WTC11 (cell line): Measurements from ENCODE around the gene LTBP2. TPM values are rescaled to one million over a fixed set of nuclear protein-coding genes. Genes with fewer than 3 reads are reported as not detected.

ENCODE experiments used
- ATAC-seq: fragments of 200-7000 bp; cut with Tn5 transposase; 2 replicates; pipeline ENCODE4 v1.10.0; 2021; ENCODE audit warnings: mild to moderate bottlenecking, moderate library complexity
- CTCF ChIA-PET: fragments of 300-600 bp; sonication (Branson Sonifier 250); formaldehyde crosslinking; loops from one replicate; lab custom pipeline; 2021; ENCODE audit warnings: antibody characterized with exemption; lab: Charles Lee
- POLR2A ChIA-PET: fragments of 350-600 bp; sonication (Branson Sonifier 250); formaldehyde crosslinking; loops from one replicate; lab custom pipeline; 2021; ENCODE audit warnings: antibody characterized with exemption; lab: Charles Lee
- DNase-seq: peaks from one replicate; pipeline ENCODE4 v3.0.0; 2021; ENCODE audit warnings: low spot score
- H3K27ac Mint-ChIP-seq: 2 replicates; pipeline ENCODE4 v1.8.0; 2021; ENCODE audit warnings: mixed read lengths
- H3K27me3 Mint-ChIP-seq: 2 replicates; pipeline ENCODE4 v1.8.0; 2021; ENCODE audit warnings: low read depth, mild to moderate bottlenecking, moderate library complexity, mixed read lengths
- H3K36me3 Mint-ChIP-seq: 2 replicates; pipeline ENCODE4 v1.8.0; 2021; ENCODE audit warnings: mixed read lengths
- H3K4me1 Mint-ChIP-seq: 2 replicates; pipeline ENCODE4 v1.8.0; 2022; ENCODE audit warnings: mixed read lengths
- H3K4me3 Mint-ChIP-seq: 2 replicates; pipeline ENCODE4 v1.8.0; 2021; ENCODE audit warnings: mild to moderate bottlenecking, moderate library complexity, mixed read lengths
- H3K9me3 Mint-ChIP-seq: 2 replicates; pipeline ENCODE4 v1.8.0; 2021; ENCODE audit warnings: mixed read lengths
- AFF4 ChIP-seq: sonication (generic); formaldehyde crosslinking; IDR thresholded peaks from 2 replicates; pipeline ENCODE4 v1.8.1; 2023; ENCODE audit warnings: mild to moderate bottlenecking, missing genetic modification reagents, borderline replicate concordance
- ATF3 ChIP-seq: sonication (generic); formaldehyde crosslinking; conservative IDR thresholded peaks from 2 replicates; pipeline ENCODE4 v1.8.1; 2022; ENCODE audit warnings: mild to moderate bottlenecking, missing genetic modification reagents
- ATF6 ChIP-seq: sonication (generic); formaldehyde crosslinking; IDR thresholded peaks from 2 replicates; pipeline ENCODE4 v1.8.1; 2023; ENCODE audit warnings: mild to moderate bottlenecking, missing genetic modification reagents
- E2F4 ChIP-seq: sonication (generic); formaldehyde crosslinking; IDR thresholded peaks from 2 replicates; pipeline ENCODE4 v1.8.1; 2022; ENCODE audit warnings: low read depth, mild to moderate bottlenecking, moderate library complexity, missing genetic modification reagents, borderline replicate concordance
- ERG ChIP-seq: fragments of 250-450 bp; sonication (Bioruptor Pico); IDR thresholded peaks from 2 replicates; pipeline ENCODE4 v1.8.0; 2021; ENCODE audit warnings: mild to moderate bottlenecking
- GRHL2 ChIP-seq: fragments of 250-450 bp; sonication (Bioruptor Pico); IDR thresholded peaks from 2 replicates; pipeline ENCODE4 v1.8.0; 2022; ENCODE audit warnings: mild to moderate bottlenecking, moderate library complexity; ENCODE audit not compliant: insufficient replicate concordance, severe bottlenecking
- HMGXB4 ChIP-seq: sonication (generic); formaldehyde crosslinking; IDR thresholded peaks from 2 replicates; pipeline ENCODE4 v1.8.1; 2023; ENCODE audit warnings: mild to moderate bottlenecking, moderate library complexity, missing genetic modification reagents
- IRF1 ChIP-seq: sonication (generic); formaldehyde crosslinking; IDR thresholded peaks from 2 replicates; pipeline ENCODE4 v1.8.0; 2023; ENCODE audit warnings: missing genetic modification reagents
- SP1 ChIP-seq: sonication (generic); formaldehyde crosslinking; conservative IDR thresholded peaks from 2 replicates; pipeline ENCODE4 v1.8.1; 2022; ENCODE audit warnings: missing genetic modification reagents
- TEAD1 ChIP-seq: sonication (generic); formaldehyde crosslinking; IDR thresholded peaks from 2 replicates; pipeline ENCODE4 v1.8.0; 2022; ENCODE audit warnings: mild to moderate bottlenecking, missing genetic modification reagents
- ZNF121 ChIP-seq: sonication (generic); formaldehyde crosslinking; IDR thresholded peaks from 2 replicates; pipeline ENCODE4 v1.8.0; 2023; ENCODE audit warnings: missing genetic modification reagents
- ZNF219 ChIP-seq: sonication (generic); formaldehyde crosslinking; IDR thresholded peaks from 2 replicates; pipeline ENCODE4 v1.8.0; 2023; ENCODE audit warnings: missing genetic modification reagents, mild to moderate bottlenecking, borderline replicate concordance
- ZNF317 ChIP-seq: sonication (generic); formaldehyde crosslinking; IDR thresholded peaks from 2 replicates; pipeline ENCODE4 v1.8.1; 2023; ENCODE audit warnings: low read depth, mild to moderate bottlenecking, moderate library complexity, missing genetic modification reagents, borderline replicate concordance
- ZNF532 ChIP-seq: fragments of 250-450 bp; sonication (Bioruptor Pico); IDR thresholded peaks from 2 replicates; pipeline ENCODE4 v1.9.0; 2021; ENCODE audit warnings: mild to moderate bottlenecking, borderline replicate concordance
- total RNA-seq: library from RNA; stranded (reverse); gene quantifications from 3 replicates; pipeline ENCODE4 v1.2.3, GENCODE V29; 2021

Gene LTBP2
- total RNA-seq, 1 experiment from 2014 or later, result 1.2 TPM

GRCh38 chr14:74620923-74621322 lies 8.9 kb upstream of the LTBP2 start (continued):
- no peak for TF ChIP-seq ERG (CRISPR knock-in tag)
- TF ChIP-seq ZNF317, result no peak
- no peak for TF ChIP-seq HMGXB4 (CRISPR knock-in tag)
- TF ChIP-seq ZNF219 (CRISPR knock-in tag), result no peak
- TF ChIP-seq GRHL2 (CRISPR knock-in tag), result no peak
- TF ChIP-seq ATF6 (CRISPR knock-in tag), result no peak
- TF ChIP-seq, all 79 proteins: peak for 0

GRCh38 chr14:74620497-74620921 lies 8.5 kb upstream of the LTBP2 start:
- Mint-ChIP-seq H3K36me3 (no peaks in the 10 kb centered on the region), H3K27me3 (peaks cover 7% of the 10 kb centered on the region; the same call in 1 of the 2 replicates), H3K4me1 (peaks cover 35% of the 10 kb centered on the region), H3K4me3 (no peak overlapping the region), H3K27ac (0 out of 2 replicates have a peak overlapping the region, but pooled peaks have one; percentile 12), H3K9me3 (no peaks in the 10 kb centered on the region)
- ATAC-seq (no peak), DNase-seq (no peak)
- ChIA-PET CTCF (interaction anchor here (1.2 to 4.7 kb wide), 3 partner anchors 8 to 143 kb away, joined by 3 to 29 read pairs (median 29); partner anchors contain the start of genes LTBP2 and YLPM1), POLR2A (no interaction called here)
- TF ChIP-seq GRHL2 (CRISPR knock-in tag), result no peak
- no peak for TF ChIP-seq TEAD1 (CRISPR knock-in tag)
- TF ChIP-seq SP1 (CRISPR knock-in tag), result no peak
- TF ChIP-seq ATF6 (CRISPR knock-in tag), result no peak
- TF ChIP-seq E2F4 (CRISPR knock-in tag), result no peak
- no peak for TF ChIP-seq AFF4 (CRISPR knock-in tag)
- TF ChIP-seq ATF3 (CRISPR knock-in tag), result no peak
- TF ChIP-seq IRF1, result no peak
- no peak for TF ChIP-seq ZNF532 (CRISPR knock-in tag)
- TF ChIP-seq ZNF121, result no peak
